Measurements from ENCODE around the gene ENO3. TPM values are rescaled to one million over a fixed set of nuclear protein-coding genes. Genes with fewer than 3 reads are reported as not detected.
A peak's percentile ranks its signal among the peaks of the same experiment; 100 is the strongest.

The ENO3 gene
- total and polyA plus RNA-seq, 2 experiments from 2014 or later: 1.2 to 4.1 TPM

GRCh38 chr17:4949321-4950074 is 1.4 kb upstream of the ENO3 start:
- TF ChIP-seq EZH2 (IDR thresholded peaks at IDR 0.05; ENCODE audit: insufficient read depth, poor library complexity, severe bottlenecking): no peak
- no peak for TF ChIP-seq EZH2phosphoT487 (IDR thresholded peaks at IDR 0.05; ENCODE audit: insufficient read depth, low read depth)

GRCh38 chr17:4950075-4950745 is 709 bp upstream of the ENO3 start:
- H3K4me1 ChIP-seq (ENCODE audit: insufficient read depth): peaks cover 19% of the 10 kb centered on the region
- H2AFZ ChIP-seq: peak overlapping the region; percentile 73
- peaks cover 31% of the 10 kb centered on the region for H3K79me2 ChIP-seq (ENCODE audit: insufficient read depth)
- no peaks in the 10 kb centered on the region for H3K9me3 ChIP-seq (ENCODE audit: low read depth)
- 26 to 34% methylated on average over 32 to 51 of the region's 52 CpGs for WGBS, 2 experiments (ENCODE audit: low coverage in 1 of 2, low lambda C conversion rate in 2 of 2, missing lambda C conversion rate in 2 of 2)
- in situ Hi-C loops (cut with MboI): no loop called here
- H4K20me1 ChIP-seq (ENCODE audit: insufficient read depth): no peaks in the 10 kb centered on the region; the same call in 1 of the 2 replicates
- TF ChIP-seq EZH2phosphoT487 (IDR thresholded peaks at IDR 0.05; ENCODE audit: insufficient read depth, low read depth) (no peak), EZH2 (IDR thresholded peaks at IDR 0.05; ENCODE audit: insufficient read depth, poor library complexity, severe bottlenecking) (no peak)
- DNase-seq: peak; percentile 73
- H3K9ac ChIP-seq: peak overlapping the region; percentile 83
- no peaks in the 10 kb centered on the region for H3K27me3 ChIP-seq (replicated peaks; ENCODE audit: insufficient read depth)
- peaks cover 11% of the 10 kb centered on the region for H3K36me3 ChIP-seq (ENCODE audit: low read depth)
- H3F3A ChIP-seq (ENCODE audit: insufficient read depth): peaks cover 32% of the 10 kb centered on the region
- peak overlapping the region; percentile 50 for H3K4me2 ChIP-seq (ENCODE audit: unreplicated experiment)
- peak overlapping the region; percentile 93 for H3K4me3 ChIP-seq
- H3K9me2 ChIP-seq (ENCODE audit: insufficient read depth): no peaks in the 10 kb centered on the region
- H3K27ac ChIP-seq: peak overlapping the region; percentile 91

More at GRCh38 chr17:4949321-4950074, 1.4 kb upstream of the ENO3 start:
- Histone ChIP-seq H2AFZ (peak overlapping the region; percentile 65), H3K4me1 (ENCODE audit: insufficient read depth) (peaks cover 25% of the 10 kb centered on the region), H3K9me3 (ENCODE audit: low read depth) (no peaks in the 10 kb centered on the region), H3K36me3 (ENCODE audit: low read depth) (peaks cover 11% of the 10 kb centered on the region), H3K9me2 (ENCODE audit: insufficient read depth) (no peaks in the 10 kb centered on the region), H3K27me3 (replicated peaks; ENCODE audit: insufficient read depth) (no peaks in the 10 kb centered on the region), H3K27ac (peak overlapping the region; percentile 91), H3K79me2 (ENCODE audit: insufficient read depth) (peaks cover 38% of the 10 kb centered on the region), H3K4me2 (ENCODE audit: unreplicated experiment) (peak overlapping the region; percentile 97), H3K9ac (peak overlapping the region; percentile 83), H3K4me3 (peak overlapping the region; percentile 93), H4K20me1 (ENCODE audit: insufficient read depth) (peaks cover 5% of the 10 kb centered on the region; the same call in 1 of the 2 replicates), H3F3A (ENCODE audit: insufficient read depth) (peaks cover 38% of the 10 kb centered on the region)
- in situ Hi-C loops (cut with MboI): no loop called here
- 1% methylated on average over 37 to 49 of the region's 75 CpGs for WGBS, 2 experiments (ENCODE audit: low coverage in 1 of 2, low lambda C conversion rate in 2 of 2, missing lambda C conversion rate in 2 of 2)
- peak; percentile 80 for DNase-seq

- H3K36me3 ChIP-seq (ENCODE audit: low read depth): peaks cover 4% of the 10 kb centered on the region; the same call in 1 of the 2 replicates
- no peak overlapping the region for H3K4me2 ChIP-seq (ENCODE audit: unreplicated experiment)
- H3K9ac ChIP-seq: no peak overlapping the region
- in situ Hi-C loops (cut with MboI): no loop called here
- no peak for DNase-seq
- no peaks in the 10 kb centered on the region; the same call in 1 of the 2 replicates for H4K20me1 ChIP-seq (ENCODE audit: insufficient read depth)
- no peaks in the 10 kb centered on the region for H3K9me2 ChIP-seq (ENCODE audit: insufficient read depth)
- H3K9me3 ChIP-seq (ENCODE audit: low read depth): no peaks in the 10 kb centered on the region
- peaks cover 21% of the 10 kb centered on the region for H3F3A ChIP-seq (ENCODE audit: insufficient read depth)
- TF ChIP-seq EZH2 (IDR thresholded peaks at IDR 0.05; ENCODE audit: insufficient read depth, poor library complexity, severe bottlenecking): no peak
- TF ChIP-seq EZH2phosphoT487 (IDR thresholded peaks at IDR 0.05; ENCODE audit: insufficient read depth, low read depth): no peak
- H2AFZ ChIP-seq: no peak overlapping the region
- no peak overlapping the region for H3K4me3 ChIP-seq
- H3K27me3 ChIP-seq (replicated peaks; ENCODE audit: insufficient read depth): no peaks in the 10 kb centered on the region
- WGBS, 2 experiments (ENCODE audit: low coverage in 1 of 2, low lambda C conversion rate in 2 of 2, missing lambda C conversion rate in 2 of 2): 94 to 100% methylated on average over 3 of the region's 3 CpGs
- H3K27ac ChIP-seq: no peak overlapping the region
- peaks cover 13% of the 10 kb centered on the region for H3K4me1 ChIP-seq (ENCODE audit: insufficient read depth)
- H3K79me2 ChIP-seq (ENCODE audit: insufficient read depth): peaks cover 18% of the 10 kb centered on the region
Measured at GRCh38 chr17:4951486-4951885, 567 bp downstream of the ENO3 start.

- peaks cover 13% of the 10 kb centered on the region for H3K4me1 ChIP-seq (ENCODE audit: insufficient read depth)
- H3F3A ChIP-seq (ENCODE audit: insufficient read depth): peaks cover 15% of the 10 kb centered on the region; the same call in 1 of the 2 replicates
- in situ Hi-C loops (cut with MboI): no loop called here
- no peaks in the 10 kb centered on the region for H3K27me3 ChIP-seq (replicated peaks; ENCODE audit: insufficient read depth)
- no peak overlapping the region for H3K9ac ChIP-seq
- H3K27ac ChIP-seq: peak overlapping the region; percentile 57
- peak; percentile 77 for DNase-seq
- TF ChIP-seq EZH2phosphoT487 (IDR thresholded peaks at IDR 0.05; ENCODE audit: insufficient read depth, low read depth) (no peak), EZH2 (IDR thresholded peaks at IDR 0.05; ENCODE audit: insufficient read depth, poor library complexity, severe bottlenecking) (no peak)
- no peak overlapping the region for H3K4me2 ChIP-seq (ENCODE audit: unreplicated experiment)
- H2AFZ ChIP-seq: peak overlapping the region; percentile 49; the same call in 1 of the 2 replicates
- no peaks in the 10 kb centered on the region for H3K79me2 ChIP-seq (ENCODE audit: insufficient read depth)
- no peaks in the 10 kb centered on the region for H3K9me3 ChIP-seq (ENCODE audit: low read depth)
- no peak overlapping the region for H3K4me3 ChIP-seq
- H3K36me3 ChIP-seq (ENCODE audit: low read depth): no peaks in the 10 kb centered on the region
- WGBS, 2 experiments (ENCODE audit: low coverage in 1 of 2, low lambda C conversion rate in 2 of 2, missing lambda C conversion rate in 2 of 2): 76 to 78% methylated on average over 14 of the region's 14 CpGs
- H3K9me2 ChIP-seq (ENCODE audit: insufficient read depth): no peaks in the 10 kb centered on the region
- no peaks in the 10 kb centered on the region for H4K20me1 ChIP-seq (ENCODE audit: insufficient read depth)
Measured at GRCh38 chr17:4953451-4953961, 2.6 kb downstream of the ENO3 start.

All from GM23248 (cell line).